ENCODE measurements around the gene DCC.

- no peak for TF ChIP-seq EZH2 (IDR thresholded peaks at IDR 0.05; ENCODE audit: insufficient read depth, poor library complexity, severe bottlenecking)
- no peak for TF ChIP-seq EZH2phosphoT487 (IDR thresholded peaks at IDR 0.05; ENCODE audit: insufficient read depth, low read depth)
These were observed 265.3 kb downstream of the DCC start for GRCh38 chr18:52605345-52605744.
